Measurements from ENCODE around the gene TGOLN2. TPM values are rescaled to one million over a fixed set of nuclear protein-coding genes. Genes with fewer than 3 reads are reported as not detected.
"Not testable (repeated sequence)": the region's sequence is repeated elsewhere in the genome, so short reads cannot be mapped to it uniquely, and the experiment has no call there.

The TGOLN2 gene
- total RNA-seq, 4 donors from 2014 or later: 101 to 148 (median 136) TPM

DNA sequence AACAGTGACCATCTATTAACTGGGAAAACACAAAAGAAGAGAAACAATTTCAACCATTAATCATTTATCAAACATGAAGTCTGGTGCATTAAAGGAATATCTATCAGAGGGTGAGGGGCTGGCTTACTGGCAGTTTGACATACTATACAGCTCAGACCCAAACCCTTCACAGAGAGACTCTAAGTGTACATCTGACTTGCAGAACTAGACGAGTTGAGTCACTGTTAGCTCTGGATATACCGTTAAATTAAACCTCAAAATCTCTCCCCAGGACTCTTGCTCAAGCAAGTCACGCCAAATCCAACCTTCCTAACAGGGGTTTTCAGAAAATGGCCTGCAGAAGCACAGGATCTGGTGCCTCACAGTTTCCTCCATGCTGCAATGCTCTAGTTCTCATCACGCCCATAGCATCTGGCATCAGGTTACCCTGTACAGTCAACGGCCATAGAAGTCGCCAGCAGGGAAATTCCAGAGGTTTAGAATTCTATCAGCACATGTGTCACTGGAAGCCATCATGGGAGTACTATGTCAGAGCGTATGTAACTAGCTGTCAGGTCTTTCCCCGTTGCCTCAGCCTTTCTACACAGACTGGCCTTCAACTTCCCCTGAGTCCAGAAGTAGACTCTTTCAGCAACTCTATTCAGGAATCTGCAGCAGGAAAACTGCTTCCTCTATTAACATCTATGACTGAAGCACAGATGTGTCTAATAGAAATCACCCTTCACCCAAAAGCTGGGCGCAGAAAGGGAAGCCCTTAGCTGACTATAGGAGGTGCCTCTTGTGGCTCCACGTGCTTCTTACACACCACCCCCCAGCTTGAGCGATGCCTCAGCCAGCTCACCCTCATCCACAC is 9.3 kb downstream of the TGOLN2 start:
- no peaks in the 10 kb centered on the region for H3K9me3 ChIP-seq
- TF ChIP-seq POLR2AphosphoS5 (IDR thresholded peaks at IDR 0.05) (no peak), CTCF (IDR thresholded peaks at IDR 0.05) (no peak), POLR2A (IDR thresholded peaks at IDR 0.05; ENCODE audit: low read depth) (no peak), EP300 (IDR thresholded peaks at IDR 0.05) (no peak)
- H3K27ac ChIP-seq (replicated peaks in 1 of 4): no peak overlapping the region
- H3K27me3 ChIP-seq: no peaks in the 10 kb centered on the region
- intact Hi-C loops (cut with DNase I): no loop called here
- WGBS: 79% methylated on average over 9 of the region's 11 CpGs
- H3K36me3 ChIP-seq: peaks cover 25 to 89% (median 77%) of the 10 kb centered on the region in 4 donors
- H3K4me1 ChIP-seq: peaks cover 10 to 49% (median 33%) of the 10 kb centered on the region in 4 donors
- no peak overlapping the region for H3K4me3 ChIP-seq
- no peak for DNase-seq (ENCODE audit: extremely low spot score)

DNA sequence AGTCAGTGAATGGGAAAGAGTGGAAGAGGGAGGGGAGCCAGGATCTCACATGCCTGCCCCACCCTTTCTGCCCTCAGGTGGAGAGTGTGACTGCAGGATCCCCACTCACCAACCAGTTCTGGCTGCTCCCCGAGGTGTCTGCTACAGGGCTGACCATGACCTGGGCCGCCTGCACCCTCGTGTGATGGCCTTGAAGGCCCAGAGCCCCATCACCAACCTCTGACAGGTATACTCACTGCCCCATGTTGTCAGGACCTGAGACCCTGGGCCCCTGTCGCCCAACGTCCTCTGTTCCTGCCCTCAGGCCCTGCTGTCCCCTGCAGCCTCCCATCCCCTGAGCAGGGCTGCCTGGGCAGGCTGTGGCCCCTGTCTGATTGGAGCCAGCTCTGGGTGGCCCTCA is 11.9 kb downstream of the TGOLN2 start:
- H3K27ac ChIP-seq (replicated peaks in 1 of 4); DNase-seq (ENCODE audit: extremely low spot score); intact Hi-C loops (cut with DNase I); H3K27me3 ChIP-seq; H3K9me3 ChIP-seq; H3K4me3 ChIP-seq: not testable (repeated sequence)
- Histone ChIP-seq H3K36me3 (peaks cover 6 to 68% (median 58%) of the 10 kb centered on the region in 4 donors), H3K4me1 (peaks cover 0 to 23% (median 8%) of the 10 kb centered on the region in 4 donors)
- no CpG with 5 or more reads among the region's 5 CpGs for WGBS

DNA sequence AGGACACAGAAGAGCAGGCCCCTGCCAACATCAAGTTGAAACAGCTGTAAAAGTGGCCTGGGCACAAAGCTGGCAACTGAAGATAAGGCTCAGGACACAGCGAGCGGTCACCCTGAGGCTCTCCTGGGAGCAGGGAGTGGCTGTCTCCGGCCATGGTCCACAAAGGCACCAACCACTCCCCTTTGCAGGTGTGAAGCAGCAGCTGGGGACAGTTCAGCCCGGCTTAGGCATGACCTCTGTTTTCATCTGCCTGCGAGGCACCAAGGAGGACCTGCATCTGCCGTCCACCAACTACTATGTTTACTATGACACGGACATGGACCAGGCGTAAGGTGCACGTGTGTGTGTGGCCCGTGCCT is 12.9 kb downstream of the TGOLN2 start:
- Histone ChIP-seq H3K4me1 (peaks cover 0 to 16% (median 2%) of the 10 kb centered on the region in 4 donors), H3K4me3 (no peak overlapping the region), H3K9me3 (no peaks in the 10 kb centered on the region), H3K27me3 (no peaks in the 10 kb centered on the region), H3K36me3 (peaks cover 2 to 65% (median 51%) of the 10 kb centered on the region in 4 donors), H3K27ac (replicated peaks in 1 of 4) (no peak overlapping the region)
- no peak for DNase-seq (ENCODE audit: extremely low spot score)
- TF ChIP-seq CTCF (IDR thresholded peaks at IDR 0.05) (no peak), EP300 (IDR thresholded peaks at IDR 0.05) (no peak), POLR2AphosphoS5 (IDR thresholded peaks at IDR 0.05) (no peak), POLR2A (IDR thresholded peaks at IDR 0.05; ENCODE audit: low read depth) (no peak)
- intact Hi-C loops (cut with DNase I): no loop called here
- 79% methylated on average over 8 of the region's 10 CpGs for WGBS

DNA sequence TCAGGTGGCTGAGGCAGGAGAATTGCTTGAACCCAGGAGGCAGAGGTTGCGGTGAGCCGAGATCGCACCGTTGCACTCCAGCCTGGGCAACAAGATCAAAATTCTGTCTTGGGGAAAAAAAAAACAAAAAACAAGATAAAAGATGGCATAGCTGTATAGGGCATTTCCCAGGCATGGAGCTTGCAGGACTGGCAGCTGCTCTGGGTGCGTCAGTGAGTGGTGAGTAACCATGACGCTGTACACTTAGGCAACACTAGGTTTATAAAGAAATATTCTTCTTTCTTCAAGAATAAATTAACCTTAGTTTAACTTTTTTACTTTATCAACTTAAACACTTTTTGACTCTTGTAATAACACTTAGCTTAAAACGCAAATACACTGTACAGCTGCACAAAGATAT is 15.4 kb downstream of the TGOLN2 start:
- Histone ChIP-seq H3K36me3 (peaks cover 4 to 58% (median 47%) of the 10 kb centered on the region in 4 donors), H3K27ac (replicated peaks in 1 of 4) (no peak overlapping the region), H3K4me3 (no peak overlapping the region), H3K9me3 (no peaks in the 10 kb centered on the region), H3K4me1 (peaks cover 11 to 17% (median 15%) of the 10 kb centered on the region in 4 donors), H3K27me3 (no peaks in the 10 kb centered on the region)
- TF ChIP-seq POLR2A (IDR thresholded peaks at IDR 0.05; ENCODE audit: low read depth) (no peak), CTCF (IDR thresholded peaks at IDR 0.05) (no peak), EP300 (IDR thresholded peaks at IDR 0.05) (no peak), POLR2AphosphoS5 (IDR thresholded peaks at IDR 0.05) (no peak)
- DNase-seq (ENCODE audit: extremely low spot score): no peak
- WGBS: 85% methylated on average over 7 of the region's 7 CpGs
- intact Hi-C loops (cut with DNase I): no loop called here

DNA sequence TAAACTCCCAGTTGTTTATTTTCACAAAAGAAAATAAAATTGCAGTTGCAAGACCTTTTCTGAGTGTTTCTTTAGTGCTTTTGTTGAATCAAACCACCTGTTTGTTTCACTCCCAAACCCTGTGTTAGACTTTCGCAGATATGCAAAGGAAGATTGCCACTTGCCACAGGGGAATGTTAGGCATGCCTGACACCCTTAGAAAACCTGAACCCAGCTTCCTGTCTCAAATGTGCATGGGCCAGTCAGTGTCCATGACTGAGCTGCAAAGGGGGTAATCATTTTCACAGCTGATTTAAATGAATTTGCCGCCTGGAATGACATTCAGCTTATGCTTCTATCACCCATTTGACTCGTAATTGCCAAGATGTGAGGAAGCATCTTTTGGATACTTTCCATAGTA is 17.5 kb downstream of the TGOLN2 start:
- H3K9me3 ChIP-seq: no peaks in the 10 kb centered on the region
- TF ChIP-seq POLR2AphosphoS5 (IDR thresholded peaks at IDR 0.05) (no peak), CTCF (IDR thresholded peaks at IDR 0.05) (no peak), EP300 (IDR thresholded peaks at IDR 0.05) (no peak), POLR2A (IDR thresholded peaks at IDR 0.05; ENCODE audit: low read depth) (no peak)
- peak overlapping the region in 2 of 4 donors; percentile 51 to 56 for H3K27ac ChIP-seq (replicated peaks in 1 of 4)
- whole genome bisulfite sequencing: 75% methylated on average over 3 of the region's 3 CpGs
- intact Hi-C loops (cut with DNase I): no loop called here
- no peak for DNase-seq (ENCODE audit: extremely low spot score)
- no peaks in the 10 kb centered on the region for H3K27me3 ChIP-seq
- H3K4me1 ChIP-seq: peaks cover 12 to 17% (median 15%) of the 10 kb centered on the region in 4 donors
- no peak overlapping the region for H3K4me3 ChIP-seq
- H3K36me3 ChIP-seq: peaks cover 15 to 58% (median 49%) of the 10 kb centered on the region in 4 donors
